Measurements from ENCODE around the gene WWC1.

Gene WWC1

GRCh38 chr5:168291342-168291963 lies at the start of gene WWC1:
Gene WWC1 (plus strand): TSS chr5:168291645. CDS start chr5:168292153, 508 bp downstream.
- peak; percentile 63 for DNase-seq

GRCh38 chr5:168244838-168245559 lies 46.4 kb upstream of the WWC1 start:
- DNase-seq, result no peak

DNA sequence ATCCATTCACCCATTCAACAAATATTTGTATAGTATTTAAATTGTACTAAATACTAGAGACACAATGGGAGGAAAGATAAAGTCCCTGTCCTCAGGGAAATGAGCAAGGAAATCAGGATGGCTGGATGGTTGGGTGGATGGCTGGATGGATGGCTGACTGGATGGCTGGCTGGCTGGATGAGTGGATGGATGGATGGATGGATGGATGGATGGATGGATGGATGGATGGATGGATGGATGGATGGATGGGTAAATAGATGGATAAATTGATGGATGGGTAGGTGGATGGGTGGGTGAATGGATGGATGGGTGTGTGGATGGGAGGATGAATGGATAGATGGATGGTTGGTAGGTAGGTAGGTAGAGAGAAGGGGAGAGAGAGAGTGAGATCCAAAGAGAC lies 41.5 kb upstream of the WWC1 start:
- DNase-seq, result no peak

GRCh38 chr5:168251259-168251658 lies 40.2 kb upstream of the WWC1 start:
- DNase-seq, result no peak

DNA sequence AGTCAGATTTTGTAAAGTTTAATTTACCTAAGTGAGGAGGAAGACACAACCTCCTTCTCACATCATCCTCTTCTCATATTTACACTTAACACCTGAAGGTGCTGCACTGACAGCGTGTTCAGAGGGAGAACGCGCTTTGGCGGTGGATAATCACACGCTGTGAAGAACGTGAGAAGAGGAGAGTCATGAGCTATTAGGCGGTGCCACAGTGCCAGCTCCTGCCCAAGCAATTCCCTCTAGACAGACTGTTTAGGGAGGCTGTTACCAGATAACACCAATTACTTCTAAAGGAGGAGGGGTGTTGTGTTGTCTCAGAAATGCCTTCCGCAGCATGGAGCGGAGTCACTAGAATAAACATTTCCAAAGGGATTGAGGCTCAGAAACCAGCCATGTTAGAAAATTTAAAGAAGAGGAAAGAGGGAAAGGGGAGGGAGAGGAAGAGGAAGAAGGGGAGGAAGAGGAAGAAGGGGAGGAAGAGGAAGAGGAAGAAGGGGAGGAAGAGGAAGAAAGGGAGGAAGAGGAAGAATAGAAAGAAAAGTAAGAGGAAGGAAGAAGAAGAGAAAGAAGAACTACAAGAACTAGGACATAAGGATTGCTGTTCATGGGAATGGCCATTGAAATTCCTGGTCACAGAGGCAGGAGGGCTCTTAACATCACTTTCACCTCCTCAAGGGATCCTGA lies 37.3 kb upstream of the WWC1 start:
- DNase-seq, result no peak

DNA sequence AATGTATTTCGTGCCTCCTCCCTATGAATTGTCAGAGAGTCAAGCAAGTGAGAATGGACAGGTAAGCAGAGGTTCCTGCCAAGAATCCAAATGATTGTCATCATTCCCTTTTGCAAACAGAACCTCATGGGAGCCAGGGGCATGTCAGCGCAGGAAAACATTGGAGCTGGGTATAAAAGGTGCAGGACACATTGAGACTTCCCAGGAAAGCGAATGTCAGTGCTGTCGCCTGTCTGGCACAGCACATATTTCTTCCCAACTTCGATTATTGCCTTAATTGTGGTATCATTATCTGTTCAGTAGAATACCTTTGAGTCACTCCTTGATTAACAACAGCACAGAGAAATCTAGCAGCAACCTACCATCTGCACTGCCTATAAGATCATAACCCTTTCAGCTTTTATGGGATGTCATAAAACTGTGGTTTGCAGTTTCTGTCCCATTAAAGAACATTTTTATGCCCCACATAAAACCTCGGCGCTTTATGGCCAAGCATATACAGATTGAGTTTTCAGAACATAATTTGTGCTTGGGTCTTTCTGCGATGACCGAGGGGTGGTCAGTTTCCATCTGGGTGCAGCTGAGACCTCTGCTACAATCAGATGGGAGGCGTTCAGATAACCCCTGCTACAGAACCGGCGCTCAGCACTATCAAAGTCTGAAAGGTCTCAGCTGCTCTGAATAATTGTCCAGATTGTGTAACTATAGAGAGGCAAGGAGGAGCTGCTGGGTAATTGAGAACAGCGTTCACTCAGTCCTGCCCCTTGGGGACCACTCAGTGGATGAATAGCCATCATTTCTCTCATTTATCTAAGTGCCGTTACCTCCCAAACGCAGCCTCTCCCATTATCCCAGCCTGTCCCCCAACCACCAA lies 30.9 kb upstream of the WWC1 start:
- no peak for DNase-seq

- DNase-seq, result no peak
These were observed 30.2 kb upstream of the WWC1 start for GRCh38 chr5:168261227-168261571.

GRCh38 chr5:168262042-168262743 lies 29.3 kb upstream of the WWC1 start:
- no peak for DNase-seq

DNA sequence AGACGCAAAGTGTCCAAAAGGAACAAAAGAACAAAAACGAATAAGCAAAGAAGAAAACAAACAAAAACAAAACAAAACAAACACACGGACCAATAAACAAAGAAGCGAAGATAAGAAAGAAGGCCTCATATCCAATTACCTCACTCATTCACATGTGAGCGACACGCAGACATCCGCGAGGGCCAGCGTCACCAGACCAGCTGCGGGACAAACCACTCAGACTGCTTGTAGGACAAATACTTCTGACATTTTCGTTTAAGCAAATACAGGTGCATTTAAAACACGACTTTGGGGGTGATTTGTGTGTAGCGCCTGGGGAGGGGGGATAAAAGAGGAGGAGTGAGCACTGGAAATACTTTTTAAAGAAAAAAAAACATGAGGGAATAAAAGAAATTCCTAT lies 28.3 kb upstream of the WWC1 start:
- DNase-seq, result no peak

GRCh38 chr5:168266016-168266415 lies 25.4 kb upstream of the WWC1 start:
- DNase-seq, result no peak

- DNase-seq, result peak; percentile 90
These were observed 22.2 kb upstream of the WWC1 start for GRCh38 chr5:168268949-168269936.

DNA sequence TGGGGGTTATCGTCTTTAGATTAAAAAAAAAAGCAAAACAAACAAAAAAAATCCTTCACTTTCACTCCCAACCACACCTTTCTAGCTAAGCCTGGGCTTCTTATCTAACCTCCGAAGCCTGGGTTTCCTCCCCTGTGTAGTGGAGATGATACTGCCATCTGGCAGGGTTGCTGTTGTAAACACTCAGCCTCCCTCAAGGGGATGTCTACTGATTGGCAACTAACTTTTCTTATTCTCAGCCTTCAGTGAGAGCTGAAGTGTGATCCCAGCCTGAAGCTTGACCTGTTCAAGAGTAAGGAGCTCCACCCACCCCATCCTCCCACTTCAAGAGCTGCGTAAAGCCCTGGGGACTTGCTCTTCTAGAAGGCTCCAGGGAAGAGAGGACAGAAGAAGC lies 21.5 kb upstream of the WWC1 start:
- peak; percentile 61 for DNase-seq

GRCh38 chr5:168270476-168270875 lies 21.0 kb upstream of the WWC1 start:
- no peak for DNase-seq

- no peak for DNase-seq
These were observed 18.1 kb upstream of the WWC1 start for GRCh38 chr5:168273056-168273980.

- DNase-seq, result no peak
These were observed 17.0 kb upstream of the WWC1 start for GRCh38 chr5:168274406-168274805.

DNA sequence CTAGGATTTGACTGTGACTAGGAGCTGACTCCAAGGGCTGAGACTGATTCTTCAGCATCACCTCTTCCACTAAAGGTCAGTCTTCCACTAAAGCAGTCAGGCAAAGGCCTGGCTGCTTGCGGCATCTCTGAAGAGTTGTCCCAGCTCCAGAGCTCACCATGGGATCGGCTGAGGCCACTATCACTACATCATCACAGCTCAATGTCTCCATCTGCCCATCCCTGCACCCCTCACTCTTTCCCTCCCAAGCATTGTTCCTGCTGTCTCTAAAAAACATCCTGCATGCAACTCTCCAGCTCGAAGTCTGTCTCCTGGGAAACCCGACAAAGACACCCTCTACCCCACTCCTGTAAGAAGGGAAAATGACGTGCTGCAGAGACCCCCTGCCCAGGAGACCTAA lies 15.5 kb upstream of the WWC1 start:
- DNase-seq, result no peak

GRCh38 chr5:168282120-168282519 lies 9.3 kb upstream of the WWC1 start:
- DNase-seq, result peak; percentile 41

GRCh38 chr5:168284809-168285208 lies 6.6 kb upstream of the WWC1 start:
- no peak for DNase-seq

- DNase-seq, result no peak
These were observed 5.7 kb upstream of the WWC1 start for GRCh38 chr5:168285696-168286095.

DNA sequence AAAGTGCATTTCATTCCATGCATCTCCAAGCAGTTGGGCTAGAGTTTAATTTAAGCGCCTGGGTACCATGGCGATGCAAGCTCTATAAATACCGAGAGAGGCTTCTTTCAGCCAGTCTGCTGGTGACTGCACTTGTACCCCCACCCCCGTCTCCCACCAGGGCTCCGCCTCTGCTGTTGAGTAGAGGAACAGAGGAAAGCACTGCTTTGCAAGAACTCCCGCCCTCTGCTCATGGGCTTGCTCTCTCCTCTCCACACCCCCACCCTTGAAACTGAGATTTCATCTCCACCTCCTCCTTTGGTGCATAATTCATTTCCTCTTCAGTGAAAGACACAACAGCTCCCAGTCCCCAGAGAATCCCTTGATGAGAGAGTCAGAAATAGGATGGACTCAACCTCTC lies 5.1 kb upstream of the WWC1 start:
- no peak for DNase-seq
